GM19395 (cell line): ENCODE measurements around the gene TMEM185B.

Source experiments
- ATAC-seq: cut with Tn5 transposase; IDR thresholded peaks from one replicate; pipeline ENCODE4 v1.9.1; 2021; ENCODE audit warnings: mild to moderate bottlenecking, moderate library complexity; ENCODE audit not compliant: unreplicated experiment

TMEM185B gene

GRCh38 chr2:120252225-120253020, 29.2 kb upstream of the TMEM185B start, which contains the start of gene RALB:
RALB (plus strand) TSS chr2:120252852; CDS start chr2:120278665, 25,813 bp downstream.
- peak; percentile 90 for ATAC-seq

- no peak for ATAC-seq
These were observed 28.7 kb upstream of the TMEM185B start for GRCh38 chr2:120251880-120252224.

DNA sequence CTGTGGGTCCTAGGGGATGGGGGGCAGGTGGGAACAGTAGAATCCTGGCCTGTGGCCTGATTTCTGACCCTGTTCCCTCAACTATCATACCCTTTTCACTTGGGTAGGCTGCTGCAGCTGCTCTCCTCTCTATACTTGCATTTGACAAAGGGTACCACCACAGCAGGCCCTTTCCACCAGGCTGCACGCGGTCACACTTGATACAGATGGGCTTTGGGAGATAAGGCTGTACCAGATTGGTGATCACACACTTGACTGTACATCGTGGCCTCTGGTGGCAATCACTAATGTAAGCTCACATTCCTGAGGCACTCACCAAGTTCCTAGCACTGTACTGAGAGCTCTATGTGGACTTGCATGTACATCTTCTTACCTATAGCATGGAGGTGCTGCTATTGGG, 27.9 kb upstream of the TMEM185B start:
- ATAC-seq: no peak

GRCh38 chr2:120250640-120251039, 27.4 kb upstream of the TMEM185B start:
- ATAC-seq: no peak

- no peak for ATAC-seq
These were observed 24.7 kb upstream of the TMEM185B start for GRCh38 chr2:120247851-120248250.

GRCh38 chr2:120246546-120247300, 23.5 kb upstream of the TMEM185B start:
- ATAC-seq: no peak

DNA sequence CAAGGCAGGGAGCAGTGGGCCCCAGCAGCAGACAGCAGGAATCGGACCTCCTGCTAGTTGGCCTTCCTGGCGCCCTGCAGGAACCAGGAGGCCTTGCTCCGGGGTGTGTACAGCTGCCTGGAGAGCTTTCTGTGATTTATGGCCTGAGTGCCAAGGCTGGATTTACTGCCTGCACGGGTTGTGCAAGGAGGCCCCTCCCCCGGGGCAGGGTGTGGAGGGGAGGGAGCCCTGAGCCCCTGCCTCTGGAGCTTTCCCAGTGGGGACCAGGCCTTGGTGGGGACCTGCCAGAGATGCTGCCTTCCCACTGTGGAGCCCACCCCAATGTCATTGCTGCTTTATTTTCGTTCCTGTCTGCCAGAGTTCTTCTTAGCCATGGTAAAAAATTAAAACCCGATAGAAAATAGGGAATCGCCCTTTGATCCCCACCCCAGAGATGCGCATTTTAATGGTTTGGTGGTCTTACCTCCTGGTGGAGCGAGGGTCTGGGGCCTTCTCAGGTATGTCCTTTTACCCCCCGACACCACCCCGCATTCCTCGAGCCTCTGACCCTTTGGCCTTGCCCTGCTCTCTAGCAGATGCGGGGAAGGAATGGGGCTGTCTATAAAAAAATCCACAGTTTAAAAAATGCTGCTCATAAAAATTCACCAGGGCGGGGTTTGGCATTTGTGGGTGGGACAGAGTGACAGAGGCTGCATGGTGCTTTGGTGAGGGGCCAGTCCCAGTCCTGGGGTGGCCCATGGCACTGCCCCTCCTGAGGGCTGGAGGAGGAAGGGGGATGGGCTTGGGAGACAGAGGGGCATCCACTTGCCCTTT, 22.5 kb upstream of the TMEM185B start:
- ATAC-seq: no peak

DNA sequence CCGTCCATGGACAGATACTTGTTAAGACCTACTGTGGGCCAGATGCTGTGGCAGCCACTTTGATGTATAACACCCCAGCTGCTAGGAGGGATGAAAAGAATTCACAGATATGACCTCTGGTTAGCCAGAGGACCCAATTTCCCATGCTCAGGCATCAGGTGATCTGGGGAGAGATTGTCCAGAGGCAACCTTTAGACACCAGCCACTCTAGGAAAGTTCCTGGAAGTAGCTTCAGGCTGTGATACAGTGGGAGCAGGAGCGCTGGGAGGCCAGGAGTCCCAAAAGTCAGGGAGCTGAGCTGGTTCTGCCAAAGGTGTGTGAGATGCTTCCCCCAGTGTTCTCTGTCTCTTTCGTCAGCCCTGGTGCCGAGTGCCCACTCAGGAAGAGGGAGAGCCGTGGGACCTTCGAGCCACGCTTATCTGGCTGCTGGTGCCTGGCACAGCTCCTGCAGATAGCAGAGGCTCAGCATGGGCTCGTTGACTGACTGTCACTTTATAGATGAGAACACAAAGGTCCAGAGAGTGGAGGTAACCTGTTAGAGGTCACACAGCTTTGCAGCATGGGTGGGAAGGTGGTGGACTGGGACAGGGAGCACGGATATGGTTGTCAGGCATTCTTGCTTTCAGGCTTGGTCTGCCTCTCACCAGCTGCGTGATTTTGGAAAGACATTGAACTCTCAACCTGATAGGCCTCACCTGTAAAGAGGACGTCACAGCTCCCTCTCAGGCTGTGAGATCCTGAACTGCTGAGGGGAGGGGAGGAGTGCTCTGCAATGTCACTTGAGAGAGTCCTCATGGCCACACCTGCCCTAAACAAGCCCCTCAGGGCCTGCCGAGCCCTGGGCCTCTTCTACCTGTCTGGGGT, 21.7 kb upstream of the TMEM185B start:
- no peak for ATAC-seq

GRCh38 chr2:120243875-120244553, 20.8 kb upstream of the TMEM185B start:
- no peak for ATAC-seq

DNA sequence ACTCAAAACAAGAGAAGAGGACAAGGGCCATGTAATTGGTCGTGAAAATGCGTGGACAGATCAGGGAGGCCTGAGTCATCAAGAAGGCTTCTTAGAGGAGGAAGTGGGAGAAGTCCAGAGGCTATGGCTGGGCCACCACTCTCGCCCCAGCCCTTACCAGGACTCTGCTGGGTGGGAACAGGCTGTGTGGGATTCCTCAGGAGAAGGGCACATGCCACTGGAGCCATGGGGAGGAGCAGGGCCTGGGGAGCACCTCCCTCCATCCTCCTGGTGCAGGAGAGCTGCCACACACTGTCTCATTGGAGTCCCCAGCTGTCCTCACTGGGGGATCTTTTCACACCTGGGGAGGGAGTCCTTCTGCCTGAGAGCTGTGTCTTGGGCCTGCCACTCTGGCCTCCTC, 20.0 kb upstream of the TMEM185B start:
- ATAC-seq: no peak

GRCh38 chr2:120241684-120242083, 18.5 kb upstream of the TMEM185B start:
- ATAC-seq: no peak

- no peak for ATAC-seq
These were observed 17.8 kb upstream of the TMEM185B start for GRCh38 chr2:120240901-120241429.

DNA sequence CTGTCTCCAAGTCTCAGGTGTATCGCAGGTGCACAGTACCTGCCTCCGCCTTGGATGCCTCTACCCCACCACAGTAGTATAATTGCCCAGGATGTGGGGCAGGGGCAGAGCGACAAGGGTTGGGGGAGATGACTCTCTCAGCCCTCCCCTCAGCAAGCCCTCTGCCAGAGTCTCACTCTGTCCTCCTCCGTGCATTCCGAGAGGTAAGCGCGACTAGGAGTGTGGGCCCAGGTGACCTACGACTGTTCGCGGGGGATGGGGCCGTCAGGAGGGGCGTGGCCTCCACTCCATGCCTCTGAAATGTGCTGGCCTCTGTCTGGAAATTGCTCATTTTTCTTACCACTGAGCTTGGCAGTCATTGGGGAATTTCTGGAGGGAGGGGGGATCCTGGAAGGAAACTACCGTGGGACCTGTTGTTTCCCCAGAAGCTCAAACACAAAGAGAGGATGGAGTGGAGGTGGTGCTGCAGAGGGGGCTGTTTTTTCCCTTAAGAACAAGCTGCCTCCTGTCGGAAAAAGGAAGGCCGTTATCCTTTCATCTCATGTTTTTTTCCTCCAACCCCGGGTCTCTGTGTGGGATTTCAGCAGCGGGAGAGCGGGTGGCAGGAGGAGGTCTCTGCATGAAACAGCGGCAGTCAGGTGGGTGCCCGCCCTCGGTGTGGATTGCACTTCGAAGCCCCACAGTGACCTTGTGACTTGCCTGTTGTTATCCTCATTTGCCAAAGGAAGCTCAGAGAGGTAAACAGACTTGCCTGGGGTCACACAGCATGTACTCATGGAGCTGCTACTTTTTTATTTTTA, 16.5 kb upstream of the TMEM185B start:
- no peak for ATAC-seq

- ATAC-seq: no peak
These were observed 15.7 kb upstream of the TMEM185B start for GRCh38 chr2:120238728-120239487.

GRCh38 chr2:120237491-120237902, 14.3 kb upstream of the TMEM185B start:
- no peak for ATAC-seq

DNA sequence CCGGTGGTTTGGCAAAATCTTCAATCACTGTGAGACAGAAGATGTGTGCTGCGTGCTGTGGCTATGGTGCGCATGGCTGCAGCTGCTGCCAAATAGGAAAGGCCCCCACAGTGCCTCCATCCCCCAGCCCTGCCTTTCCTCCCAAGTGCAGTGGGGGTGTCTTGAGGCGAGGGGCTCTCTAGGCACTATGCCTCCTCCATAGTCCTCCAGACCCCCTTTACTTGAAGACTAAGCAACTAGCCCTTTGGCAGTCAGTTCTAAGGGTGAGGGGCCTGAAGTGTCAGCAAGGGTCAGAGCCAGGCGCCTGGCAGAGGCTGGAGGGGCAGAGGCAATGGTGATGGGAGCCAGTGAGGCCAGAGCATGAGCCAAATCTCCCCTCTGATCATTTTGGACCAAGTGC, 13.6 kb upstream of the TMEM185B start:
- no peak for ATAC-seq

- ATAC-seq: no peak
These were observed 13.1 kb upstream of the TMEM185B start for GRCh38 chr2:120236316-120236715.

DNA sequence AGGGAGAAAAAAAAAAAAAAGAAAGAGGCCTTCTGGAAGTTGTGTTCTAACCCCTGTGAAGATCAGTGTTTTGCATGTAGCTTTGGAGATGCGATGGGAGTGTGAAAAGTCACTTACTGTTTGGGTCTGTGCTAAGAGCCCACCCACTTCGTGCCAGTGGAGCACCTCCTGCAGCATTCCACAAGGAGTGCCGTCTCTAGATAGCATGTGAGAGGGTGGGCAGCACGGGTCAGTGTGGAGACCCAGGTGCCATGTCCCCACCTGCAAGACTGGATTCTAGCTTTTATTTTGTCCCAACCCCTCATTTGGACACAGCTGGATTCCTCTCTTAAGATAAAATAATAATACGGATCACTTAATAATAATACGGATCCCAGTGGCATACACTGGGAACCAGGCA, 12.5 kb upstream of the TMEM185B start:
- no peak for ATAC-seq
